K562 (cell line): ENCODE measurements around the gene ATL1. TPM values are rescaled to one million over a fixed set of nuclear protein-coding genes. Genes with fewer than 3 reads are reported as not detected.
"Not testable (repeated sequence)": the region's sequence is repeated elsewhere in the genome, so short reads cannot be mapped to it uniquely, and the experiment has no call there.

Experiments used
- ATAC-seq: fragments of 200-7000 bp; cut with Tn5 transposase; 3 replicates; pipeline ENCODE4 v1.9.1; 2020; ENCODE audit warnings: moderate library complexity
- BruUV-seq: library from RNA; stranded (reverse); fragments of 400-500 nt; replicated peaks from 2 replicates; lab custom pipeline; 2021; lab: Mats Ljungman, UMichigan
- CTCF ChIA-PET: fragments of 300-600 bp; formaldehyde crosslinking; extraction: SDS; loops from one replicate; lab custom pipeline; 2021; ENCODE audit warnings: low intra/inter-chr PET ratio; lab: Yijun Ruan, JAX
- POLR2A ChIA-PET: fragments of 300-600, 350-650 bp; sonication (Branson Sonifier 250); formaldehyde crosslinking; extraction: SDS; loops from one replicate; lab custom pipeline; 2021; ENCODE audit warnings: antibody characterized with exemption, inconsistent platforms; lab: Yijun Ruan, JAX
- DNase-seq, 4 experiments: peaks; one replicate each; pipeline versions ENCODE4 v3.0.0 to v3.0.0-alpha.2; 2011 to 2018; ENCODE audit warnings: low spot score in 3 of 4, mixed read lengths in 3 of 4; ENCODE audit errors: extremely low read depth in 1 of 4
- FAIRE-seq: peaks from 2 replicates; lab custom pipeline; 2011; peaks lifted over from hg19 to GRCh38; lab: Jason Lieb, UNC
- H2AFZ ChIP-seq: 2 replicates; pipeline ENCODE4 v1.6.0; 2011; ENCODE audit warnings: low read depth, low read length, control low read depth, inconsistent platforms
- H3K27ac ChIP-seq: fragments of 200-600 bp; 3 replicates; pipeline ENCODE4 v1.8.0; 2011; ENCODE audit warnings: low read depth, mild to moderate bottlenecking, control low read depth, inconsistent platforms, low read length, moderate library complexity, mixed read lengths; ENCODE audit errors: extremely low read depth
- H3K27me3 ChIP-seq, 2 experiments: fragments of 300-600 bp in 1 of 2; 2 replicates in 1 of 2; 3 replicates in 1 of 2; pipeline versions ENCODE4 v1.6.0 to v1.8.0; 2011; ENCODE audit warnings: inconsistent platforms in 2 of 2, low read length in 2 of 2, mild to moderate bottlenecking in 1 of 2, mixed read lengths in 1 of 2, moderate library complexity in 1 of 2; ENCODE audit not compliant: control insufficient read depth in 2 of 2, insufficient read depth in 2 of 2
- H3K36me3 ChIP-seq: fragments of 300-600 bp; 3 replicates; pipeline ENCODE4 v1.8.0; 2011; ENCODE audit warnings: mild to moderate bottlenecking, low read length, inconsistent platforms; ENCODE audit not compliant: control insufficient read depth, insufficient read depth
- H3K4me1 ChIP-seq, 2 experiments: fragments of 200-600 bp in 1 of 2; replicated peaks in 1 of 2; 2 replicates in 1 of 2; 3 replicates in 1 of 2; pipeline versions ENCODE4 v1.5.1 to v1.8.0; 2011; ENCODE audit warnings: inconsistent platforms in 2 of 2, low read length in 2 of 2, mild to moderate bottlenecking in 1 of 2, mixed read lengths in 1 of 2, moderate library complexity in 1 of 2; ENCODE audit not compliant: control insufficient read depth in 2 of 2, insufficient read depth in 2 of 2
- H3K4me2 ChIP-seq: 2 replicates; pipeline ENCODE4 v1.6.1; 2011; ENCODE audit warnings: low read length, control low read depth, inconsistent platforms, mixed read lengths; ENCODE audit not compliant: insufficient read depth
- H3K4me3 ChIP-seq: fragments of 200-600 bp; sonication (generic), shearing (Covaris generic); 2 replicates; pipeline ENCODE4 v1.5.1; 2016; ENCODE audit warnings: control low read depth, inconsistent platforms
- H3K79me2 ChIP-seq: fragments of 200-600 bp; 3 replicates; pipeline ENCODE4 v1.8.0; 2011; ENCODE audit warnings: low read length, inconsistent platforms; ENCODE audit not compliant: control insufficient read depth, insufficient read depth
- H3K9ac ChIP-seq, 2 experiments: 2 replicates each; pipeline versions ENCODE4 v1.6.0 to v1.6.1; 2011; ENCODE audit warnings: low read depth in 2 of 2, low read length in 2 of 2, control low read depth in 1 of 2, inconsistent platforms in 1 of 2, mild to moderate bottlenecking in 1 of 2, mixed read lengths in 1 of 2; ENCODE audit not compliant: insufficient read depth in 1 of 2
- H3K9me1 ChIP-seq: one replicate; pipeline ENCODE4 v1.6.0; 2011; ENCODE audit warnings: inconsistent platforms, mild to moderate bottlenecking, low read length, moderate library complexity; ENCODE audit not compliant: control insufficient read depth, insufficient read depth
- H3K9me3 ChIP-seq: replicated peaks from 2 replicates; pipeline ENCODE4 v1.5.1; 2011; ENCODE audit warnings: low read depth, low read length, inconsistent platforms; ENCODE audit not compliant: control insufficient read depth, insufficient read depth
- H4K20me1 ChIP-seq: replicated peaks from 2 replicates; pipeline ENCODE4 v1.6.1; 2011; ENCODE audit warnings: low read length, inconsistent platforms, mixed read lengths; ENCODE audit not compliant: control insufficient read depth, insufficient read depth
- ATF1 ChIP-seq, 2 experiments: fragments of 450-650 bp in 1 of 2; IDR thresholded peaks; 2 replicates each; pipeline ENCODE4 v1.6.1; 2016; ENCODE audit warnings: missing compliant biosample characterization in 1 of 2, missing genetic modification characterization in 1 of 2
- ZNF316 ChIP-seq: fragments of 450-650 bp; IDR thresholded peaks from 2 replicates; pipeline ENCODE4 v1.6.1; 2016
- WGBS: fragments of 100-300 bp; shearing (Covaris generic); methylation state at CpG from one replicate; pipeline ENCODE4 v1.1.6; 2016; ENCODE audit warnings: low coverage, mixed read lengths; ENCODE audit not compliant: insufficient coverage; ENCODE audit errors: missing lambda C conversion rate; 5-methylcytosine and 5-hydroxymethylcytosine counted together
- in situ Hi-C: fragments of 300-500 bp; cut with MboI; formaldehyde crosslinking; loops from 4 replicates; pipeline ENCODE4 v1.15.0; 2018; ENCODE audit warnings: inconsistent platforms, mixed read lengths
- intact Hi-C: fragments of 100-400 bp; cut with micrococcal nuclease; formaldehyde crosslinking; loops from 2 replicates; pipeline ENCODE4 v1.14.2; 2022
- polyA plus RNA-seq, 8 experiments: library from polyadenylated mRNA; depleted of rRNA in 4 of 8; stranded (reverse) in 5 of 8; unstranded in 3 of 8; fragments of >200 nt; fragmentation: Nextera tagmentation in 2 of 8; fragmentation: Illumina TruSeq in 1 of 8; extraction: Ambion mirVana in 2 of 8; extraction: Trizol in 1 of 8; gene quantifications; 2 replicates each; pipeline versions ENCODE4 v1.2.1 to v1.2.3, GENCODE V29; 2011 to 2014; ENCODE audit warnings: inconsistent platforms in 1 of 8, missing spikeins in 1 of 8
- total RNA-seq, 7 experiments: library from RNA; depleted of rRNA in 6 of 7; stranded (reverse); fragments of >200 nt in 6 of 7; fragmentation: Illumina TruSeq in 2 of 7; extraction: Trizol in 2 of 7; gene quantifications; 2 replicates each; pipeline versions ENCODE4 v1.2.1 to v1.2.3, GENCODE V29; 2011 to 2021; ENCODE audit warnings: low replicate concordance in 1 of 7

The ATL1 gene
- total and polyA plus RNA-seq, 9 of the 15 experiments (the other 6 are each of a cell fraction or from before 2014, with no cell fraction given) = 0.04 to 0.16 (median 0.07) TPM; not detected in 4

DNA sequence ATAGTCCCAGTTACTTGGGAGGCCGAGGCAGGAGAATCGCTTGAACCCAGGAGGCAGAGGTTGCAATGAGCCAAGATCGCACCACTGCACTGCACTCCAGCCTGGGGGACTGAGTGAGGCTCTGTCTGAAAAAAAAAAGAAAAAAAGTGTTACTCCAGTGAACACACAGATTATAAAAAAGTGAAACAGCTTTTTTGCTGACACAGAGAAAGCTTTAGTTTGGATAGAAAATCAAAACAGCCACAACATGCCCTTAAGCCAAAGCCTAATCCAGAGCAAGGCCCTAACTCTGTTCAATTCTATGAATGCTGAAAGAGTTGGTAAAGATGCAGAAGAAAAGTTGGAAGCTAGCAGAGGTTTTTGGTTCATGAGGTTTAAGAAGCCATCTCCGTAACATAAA, 65.0 kb downstream of the ATL1 start:
- H3K27me3 ChIP-seq, H4K20me1 ChIP-seq, H3K4me1 ChIP-seq, BruUV-seq, in situ Hi-C loops, ATAC-seq, H3K36me3 ChIP-seq, H3K27ac ChIP-seq, H3K9ac ChIP-seq, CTCF ChIA-PET, H2AFZ ChIP-seq, FAIRE-seq, DNase-seq, H3K9me1 ChIP-seq, H3K9me3 ChIP-seq, H3K4me3 ChIP-seq, H3K4me2 ChIP-seq, intact Hi-C loops, H3K79me2 ChIP-seq: not testable (repeated sequence)
- POLR2A ChIA-PET = interaction anchor here (1.7 kb wide), 1 partner anchor 10 kb away, joined by 4 read pairs; no protein-coding TSS in a partner anchor
- peak; percentile 44; the same call in 1 of the 2 replicates for TF ChIP-seq ZNF316
- 85% methylated on average over 4 of the region's 4 CpGs for WGBS

DNA sequence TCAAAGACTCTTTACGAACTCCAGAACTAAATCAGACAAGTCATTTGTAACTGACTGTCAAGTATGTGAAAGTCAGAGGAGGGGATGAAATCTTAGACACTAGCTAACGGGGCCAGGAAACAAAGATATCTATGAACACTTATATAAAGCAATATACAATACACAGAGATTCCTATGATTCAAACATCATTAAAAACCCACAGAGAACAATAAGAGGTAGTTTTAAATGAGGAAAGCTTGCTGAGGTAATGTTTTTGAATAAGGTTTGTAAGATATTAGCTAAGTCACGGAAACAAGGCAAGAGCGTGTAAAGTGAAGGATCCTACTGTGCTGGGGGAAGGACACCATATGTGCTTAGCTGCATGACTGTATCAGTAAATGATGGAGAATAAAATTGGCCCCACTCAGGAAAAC, 71.5 kb downstream of the ATL1 start:
- CTCF ChIA-PET = no interaction called here
- ATAC-seq = no peak
- Histone ChIP-seq H3K36me3 (peaks cover 11% of the 10 kb centered on the region; the same call in 1 of the 3 replicates), H3K9ac (no peak overlapping the region), H3K4me2 (no peak overlapping the region), H4K20me1 (no peaks in the 10 kb centered on the region), H3K9me1 (no peaks in the 10 kb centered on the region), H3K27ac (no peak overlapping the region), H3K27me3 (no peaks in the 10 kb centered on the region), H3K9me3 (no peaks in the 10 kb centered on the region), H3K4me1 (no peaks in the 10 kb centered on the region), H2AFZ (no peak overlapping the region), H3K79me2 (no peaks in the 10 kb centered on the region), H3K4me3 (no peak overlapping the region)
- TF ChIP-seq ATF1 (CRISPR knock-in tag; IDR thresholded peaks at IDR 0.05) (no peak), ATF1 (tag; IDR thresholded peaks at IDR 0.05) (no peak)
- no TSS peak for BruUV-seq
- no peak for DNase-seq
- WGBS = 83% methylated on average over 4 of the region's 4 CpGs
- POLR2A ChIA-PET = interaction anchor here (0.7 kb wide), 1 partner anchor 83 kb away, joined by 3 read pairs; no protein-coding TSS in a partner anchor
- intact Hi-C loops = no loop called here
- no peak for FAIRE-seq
- in situ Hi-C loops = no loop called here
